ENCODE data around the gene NPHS2.

The NPHS2 gene

GRCh38 chr1:179506199-179506598 is 69.5 kb downstream of the NPHS2 start:
- no peak overlapping the region for H3K9ac ChIP-seq (ENCODE audit: low read length in 5 of 5)
- H3K9me3 ChIP-seq (ENCODE audit: control insufficient read depth in 5 of 5, low read length in 5 of 5), result no peaks in the 10 kb centered on the region
- H3K27ac ChIP-seq (ENCODE audit: low read depth, low read length), result no peak overlapping the region
- H3K4me3 ChIP-seq (ENCODE audit: low read depth in 1 of 5, low read length in 5 of 5), result no peak overlapping the region
- no peaks in the 10 kb centered on the region for H3K4me1 ChIP-seq (ENCODE audit: control insufficient read depth in 5 of 5, insufficient read depth in 5 of 5, low read length in 5 of 5)
- no peaks in the 10 kb centered on the region for H3K36me3 ChIP-seq (ENCODE audit: control insufficient read depth in 5 of 5, insufficient read depth in 5 of 5, low read length in 5 of 5)
- no peaks in the 10 kb centered on the region for H3K27me3 ChIP-seq (ENCODE audit: control insufficient read depth in 5 of 5, insufficient read depth in 4 of 5, low read length in 5 of 5)

Measured in subcutaneous abdominal adipose tissue (tissue), 5 donors.